Measurements from ENCODE around the gene ARL6IP1. TPM values are rescaled to one million over a fixed set of nuclear protein-coding genes. Genes with fewer than 3 reads are reported as not detected.
A peak's percentile ranks its signal among the peaks of the same experiment; 100 is the strongest.

ARL6IP1 gene
- total RNA-seq, 1 experiment from 2014 or later: 343 TPM

GRCh38 chr16:18802767-18803343 is 1.5 kb upstream of the ARL6IP1 start:
- Histone ChIP-seq H3K9me3 (ENCODE audit: control insufficient read depth, insufficient read depth, low read depth, low read length) (no peaks in the 10 kb centered on the region), H3K4me1 (ENCODE audit: control insufficient read depth, insufficient read depth, low read length) (peaks cover 53% of the 10 kb centered on the region), H3K4me3 (ENCODE audit: low read depth in 2 of 2, low read length in 2 of 2) (peak overlapping the region in 1 of 2 experiments; percentile 4; a peak in 1 of 4 replicates), H3K27ac (ENCODE audit: low read length) (peak overlapping the region; percentile 93), H3K36me3 (ENCODE audit: control insufficient read depth, insufficient read depth, low read length) (peaks cover 21% of the 10 kb centered on the region), H3K27me3 (ENCODE audit: control insufficient read depth, insufficient read depth, low read length) (no peaks in the 10 kb centered on the region)
- no TSS peak for BruUV-seq (replicated peaks)
- DNase-seq (ENCODE audit: low read depth, low spot score): no peak
- ATAC-seq: no peak
- intact Hi-C loops (cut with micrococcal nuclease; ENCODE audit: unreplicated experiment): no loop called here
- TF ChIP-seq TCF7L2 (IDR thresholded peaks at IDR 0.05; ENCODE audit: low read depth, low read length) (peak; percentile 86), CTCF (IDR thresholded peaks at IDR 0.05) (no peak), POLR2AphosphoS5 (IDR thresholded peaks at IDR 0.05; ENCODE audit: low read depth, low read length) (no peak), SIN3A (IDR thresholded peaks at IDR 0.05; ENCODE audit: borderline replicate concordance, insufficient read depth, low read depth, low read length) (no peak), REST (IDR thresholded peaks at IDR 0.05; ENCODE audit: insufficient read depth in 1 of 2, low read depth in 2 of 2, low read length in 1 of 2) (no peak)
- ChIA-PET POLR2A (interaction anchor here (0.6 kb wide), 1 partner anchor 454 kb away, joined by 12 read pairs; no protein-coding TSS in a partner anchor), CTCF (interaction anchor here (0.6 kb wide), 1 partner anchor 797 kb away, joined by 6 read pairs; no protein-coding TSS in a partner anchor)
- in situ Hi-C loops (cut with HindIII; ENCODE audit: low pct_unique_long_range_greater_than_20kb, low sequenced_read_pairs): no loop called here

GRCh38 chr16:18800775-18801144 is 589 bp downstream of the ARL6IP1 start:
- intact Hi-C loops (cut with micrococcal nuclease; ENCODE audit: unreplicated experiment) (loop anchor here (2.0 kb wide), 1 partner anchor 168 kb away; no protein-coding TSS in a partner anchor), in situ Hi-C loops (cut with HindIII; ENCODE audit: low pct_unique_long_range_greater_than_20kb, low sequenced_read_pairs) (no loop called here)
- H3K9me3 ChIP-seq (ENCODE audit: control insufficient read depth, insufficient read depth, low read depth, low read length): no peaks in the 10 kb centered on the region
- ChIA-PET CTCF (interaction anchor here (1.0 kb wide), 1 partner anchor 11 kb away, joined by 5 read pairs; the partner anchor contains the start of gene RPS15A), POLR2A (interaction anchor here (2.0 kb wide), 1 partner anchor 16 kb away, joined by 4 read pairs; no protein-coding TSS in a partner anchor)
- TF ChIP-seq POLR2AphosphoS5 (IDR thresholded peaks at IDR 0.05; ENCODE audit: low read depth, low read length) (no peak), REST (IDR thresholded peaks at IDR 0.05; ENCODE audit: insufficient read depth in 1 of 2, low read depth in 2 of 2, low read length in 1 of 2) (no peak), CTCF (IDR thresholded peaks at IDR 0.05) (no peak), SIN3A (IDR thresholded peaks at IDR 0.05; ENCODE audit: borderline replicate concordance, insufficient read depth, low read depth, low read length) (no peak), TCF7L2 (IDR thresholded peaks at IDR 0.05; ENCODE audit: low read depth, low read length) (no peak)
- H3K36me3 ChIP-seq (ENCODE audit: control insufficient read depth, insufficient read depth, low read length): peaks cover 28% of the 10 kb centered on the region
- H3K27me3 ChIP-seq (ENCODE audit: control insufficient read depth, insufficient read depth, low read length): no peaks in the 10 kb centered on the region
- no peak for ATAC-seq
- H3K4me1 ChIP-seq (ENCODE audit: control insufficient read depth, insufficient read depth, low read length): peaks cover 52% of the 10 kb centered on the region
- BruUV-seq (replicated peaks): no TSS peak
- H3K4me3 ChIP-seq (ENCODE audit: low read depth in 2 of 2, low read length in 2 of 2): peak overlapping the region; percentile 90 to 94
- peak overlapping the region; percentile 93 for H3K27ac ChIP-seq (ENCODE audit: low read length)
- DNase-seq (ENCODE audit: low read depth, low spot score): no peak

All from Panc1 (cell line).